ENCODE measurements around the gene CCNL2.
"Not testable (repeated sequence)": the region's sequence is repeated elsewhere in the genome, so short reads cannot be mapped to it uniquely, and the experiment has no call there.

The CCNL2 gene

DNA sequence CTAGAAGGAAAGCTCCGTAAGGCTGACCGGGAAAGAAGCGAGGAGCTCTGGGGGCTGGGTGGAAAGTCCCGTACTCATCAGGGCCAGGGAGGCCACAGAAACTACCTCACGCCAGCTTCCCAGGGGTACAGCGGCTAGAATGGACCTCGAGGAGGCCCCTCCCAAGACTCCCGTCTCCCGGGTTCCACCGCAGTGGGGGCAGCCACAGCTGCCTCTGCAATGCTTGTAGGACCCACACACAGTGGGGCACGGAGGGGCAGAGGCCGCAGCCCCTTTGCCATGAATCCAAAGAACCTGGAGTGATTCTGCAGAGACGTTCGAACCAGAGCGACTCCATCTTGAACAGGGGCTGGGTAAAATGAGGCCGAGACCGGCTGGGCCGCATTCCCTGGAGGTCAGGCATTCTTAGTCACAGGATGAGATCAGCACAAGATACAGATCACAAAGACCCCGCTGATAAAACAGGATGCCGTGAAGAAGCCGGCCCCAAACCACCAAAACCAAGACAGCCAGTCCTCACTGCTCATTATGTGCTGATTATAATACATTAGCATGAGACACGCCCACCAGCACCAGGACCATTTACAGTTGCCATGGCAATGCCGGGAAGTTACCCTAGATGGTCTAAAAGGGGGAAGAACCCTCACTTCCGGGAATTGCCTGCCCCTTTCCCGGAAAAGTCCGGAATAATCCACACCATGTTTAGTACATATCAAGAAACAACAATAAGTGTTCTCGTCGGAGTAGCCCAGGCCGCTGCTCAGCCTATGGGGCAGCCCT, 23.5 kb upstream of the CCNL2 start:
- no peak overlapping the region for H3K9ac ChIP-seq (ENCODE audit: insufficient read length)
- no peak overlapping the region for H3K4me3 ChIP-seq
- H3K9me3 ChIP-seq (ENCODE audit: low read depth, low read length) = no peaks in the 10 kb centered on the region
- H3K27ac ChIP-seq = no peak overlapping the region
- DNase-seq (ENCODE audit: low read depth, low spot score) = no peak
- H3K36me3 ChIP-seq (ENCODE audit: insufficient read depth, low read length) = no peaks in the 10 kb centered on the region
- TF ChIP-seq POLR2AphosphoS5 (IDR thresholded peaks at IDR 0.05; ENCODE audit: borderline replicate concordance, low read depth, low read length) (no peak), EZH2 (IDR thresholded peaks at IDR 0.05) (no peak), FOXP2 (optimal IDR thresholded peaks at IDR 0.05; ENCODE audit: control extremely low read depth, extremely low read length, insufficient read depth) (no peak)

GRCh38 chr1:1421907-1422464, 22.9 kb upstream of the CCNL2 start:
- Histone ChIP-seq H3K9me3 (ENCODE audit: low read depth, low read length) (no peaks in the 10 kb centered on the region), H3K27ac (no peak overlapping the region), H3K9ac (ENCODE audit: insufficient read length) (no peak overlapping the region), H3K36me3 (ENCODE audit: insufficient read depth, low read length) (no peaks in the 10 kb centered on the region), H3K4me3 (no peak overlapping the region)
- no peak for DNase-seq (ENCODE audit: low read depth, low spot score)
- no peak for TF ChIP-seq EZH2 (IDR thresholded peaks at IDR 0.05)
- TF ChIP-seq FOXP2 (optimal IDR thresholded peaks at IDR 0.05; ENCODE audit: control extremely low read depth, extremely low read length, insufficient read depth) = no peak
- no peak for TF ChIP-seq POLR2AphosphoS5 (IDR thresholded peaks at IDR 0.05; ENCODE audit: borderline replicate concordance, low read depth, low read length)

- no peaks in the 10 kb centered on the region for H3K36me3 ChIP-seq (ENCODE audit: insufficient read depth, low read length)
- no peak within 1 kb of the TSS for H3K9ac ChIP-seq (ENCODE audit: insufficient read length)
- no peak for TF ChIP-seq POLR2AphosphoS5 (IDR thresholded peaks at IDR 0.05; ENCODE audit: borderline replicate concordance, low read depth, low read length)
- no peak for TF ChIP-seq FOXP2 (optimal IDR thresholded peaks at IDR 0.05; ENCODE audit: control extremely low read depth, extremely low read length, insufficient read depth)
- no peak for TF ChIP-seq EZH2 (IDR thresholded peaks at IDR 0.05)
- H3K4me3 ChIP-seq = no peak within 1 kb of the TSS
- no peaks in the 10 kb centered on the region for H3K9me3 ChIP-seq (ENCODE audit: low read depth, low read length)
- H3K27ac ChIP-seq = no peak within 1 kb of the TSS
- DNase-seq (ENCODE audit: low read depth, low spot score) = no peak
Observed at GRCh38 chr1:1421147-1421906, 22.2 kb upstream of the CCNL2 start, which contains the start of gene ANKRD65. ANKRD65 (minus strand) TSS chr1:1421276; CDS start chr1:1421005, 271 bp downstream.

GRCh38 chr1:1420654-1421141, 21.6 kb upstream of the CCNL2 start:
- H3K36me3 ChIP-seq (ENCODE audit: insufficient read depth, low read length) = no peaks in the 10 kb centered on the region
- no peak overlapping the region for H3K9ac ChIP-seq (ENCODE audit: insufficient read length)
- no peaks in the 10 kb centered on the region for H3K9me3 ChIP-seq (ENCODE audit: low read depth, low read length)
- no peak for TF ChIP-seq FOXP2 (optimal IDR thresholded peaks at IDR 0.05; ENCODE audit: control extremely low read depth, extremely low read length, insufficient read depth)
- no peak for TF ChIP-seq POLR2AphosphoS5 (IDR thresholded peaks at IDR 0.05; ENCODE audit: borderline replicate concordance, low read depth, low read length)
- no peak for TF ChIP-seq EZH2 (IDR thresholded peaks at IDR 0.05)
- no peak for DNase-seq (ENCODE audit: low read depth, low spot score)
- H3K27ac ChIP-seq = no peak overlapping the region
- H3K4me3 ChIP-seq = no peak overlapping the region

- no peaks in the 10 kb centered on the region for H3K9me3 ChIP-seq (ENCODE audit: low read depth, low read length)
- TF ChIP-seq POLR2AphosphoS5 (IDR thresholded peaks at IDR 0.05; ENCODE audit: borderline replicate concordance, low read depth, low read length) (no peak), EZH2 (IDR thresholded peaks at IDR 0.05) (no peak), FOXP2 (optimal IDR thresholded peaks at IDR 0.05; ENCODE audit: control extremely low read depth, extremely low read length, insufficient read depth) (no peak)
- no peak overlapping the region for H3K27ac ChIP-seq
- no peak overlapping the region for H3K9ac ChIP-seq (ENCODE audit: insufficient read length)
- H3K36me3 ChIP-seq (ENCODE audit: insufficient read depth, low read length) = no peaks in the 10 kb centered on the region
- H3K4me3 ChIP-seq = no peak overlapping the region
- DNase-seq (ENCODE audit: low read depth, low spot score) = no peak
Observed at GRCh38 chr1:1419813-1420653, 20.9 kb upstream of the CCNL2 start.

DNA sequence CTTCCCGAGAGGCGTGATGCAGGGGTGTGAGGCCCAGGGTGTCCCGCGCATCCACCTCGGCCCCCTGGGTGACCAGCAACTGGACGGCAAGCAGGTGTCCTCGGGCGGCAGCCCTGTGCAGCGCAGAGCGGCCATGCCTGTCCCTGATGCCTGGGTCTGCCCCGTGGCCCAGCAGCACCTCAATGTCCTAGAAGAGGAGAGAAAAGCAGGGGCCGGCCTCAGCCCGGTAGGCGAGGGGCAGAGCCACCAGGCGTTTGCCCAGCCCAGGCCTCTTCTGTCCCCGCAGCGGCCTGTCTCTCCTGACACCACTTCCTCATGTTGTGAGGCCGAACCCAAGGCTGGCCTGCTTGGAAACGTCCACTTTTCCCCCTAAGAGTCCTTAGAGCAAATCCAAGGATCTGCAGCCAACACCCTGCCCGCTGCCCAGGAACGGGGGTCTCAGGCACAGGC, 20.3 kb upstream of the CCNL2 start:
- Histone ChIP-seq H3K9me3 (ENCODE audit: low read depth, low read length) (no peaks in the 10 kb centered on the region), H3K27ac (no peak overlapping the region), H3K9ac (ENCODE audit: insufficient read length) (no peak overlapping the region), H3K4me3 (no peak overlapping the region), H3K36me3 (ENCODE audit: insufficient read depth, low read length) (no peaks in the 10 kb centered on the region)
- TF ChIP-seq EZH2 (IDR thresholded peaks at IDR 0.05) = no peak
- TF ChIP-seq FOXP2 (optimal IDR thresholded peaks at IDR 0.05; ENCODE audit: control extremely low read depth, extremely low read length, insufficient read depth) = no peak
- no peak for TF ChIP-seq POLR2AphosphoS5 (IDR thresholded peaks at IDR 0.05; ENCODE audit: borderline replicate concordance, low read depth, low read length)
- DNase-seq (ENCODE audit: low read depth, low spot score) = no peak

- Histone ChIP-seq H3K9ac (ENCODE audit: insufficient read length) (no peak overlapping the region), H3K27ac (no peak overlapping the region), H3K9me3 (ENCODE audit: low read depth, low read length) (no peaks in the 10 kb centered on the region), H3K36me3 (ENCODE audit: insufficient read depth, low read length) (no peaks in the 10 kb centered on the region), H3K4me3 (no peak overlapping the region)
- no peak for TF ChIP-seq EZH2 (IDR thresholded peaks at IDR 0.05)
- TF ChIP-seq FOXP2 (optimal IDR thresholded peaks at IDR 0.05; ENCODE audit: control extremely low read depth, extremely low read length, insufficient read depth) = no peak
- TF ChIP-seq POLR2AphosphoS5 (IDR thresholded peaks at IDR 0.05; ENCODE audit: borderline replicate concordance, low read depth, low read length) = no peak
- no peak for DNase-seq (ENCODE audit: low read depth, low spot score)
Observed at GRCh38 chr1:1418464-1419362, 19.6 kb upstream of the CCNL2 start.

- not testable (repeated sequence) for DNase-seq (ENCODE audit: low read depth, low spot score); H3K9me3 ChIP-seq (ENCODE audit: low read depth, low read length); H3K27ac ChIP-seq; H3K9ac ChIP-seq (ENCODE audit: insufficient read length); H3K4me3 ChIP-seq; H3K36me3 ChIP-seq (ENCODE audit: insufficient read depth, low read length)
Observed at GRCh38 chr1:1417825-1418463, 18.8 kb upstream of the CCNL2 start.

DNA sequence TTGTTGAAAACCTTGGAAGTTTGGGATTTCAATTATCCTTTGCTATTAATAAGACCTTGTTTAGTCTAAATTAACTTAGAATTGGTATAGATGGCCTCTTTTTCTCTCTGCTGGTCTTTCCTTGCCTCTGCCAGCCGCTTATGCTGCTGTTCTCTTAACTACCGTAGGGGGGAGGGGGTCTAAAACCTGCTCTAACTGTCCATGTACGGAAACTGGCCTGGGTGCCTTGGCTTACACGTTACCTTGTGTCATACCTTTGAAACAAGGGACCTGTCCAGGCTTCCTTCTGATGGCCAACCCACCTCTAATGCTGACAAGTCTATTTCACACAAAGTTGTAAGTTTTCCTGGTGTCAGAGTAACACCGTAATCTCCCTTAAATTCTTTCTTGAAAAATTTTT, 18.3 kb upstream of the CCNL2 start:
- not testable (repeated sequence) for H3K4me3 ChIP-seq; H3K9me3 ChIP-seq (ENCODE audit: low read depth, low read length); H3K9ac ChIP-seq (ENCODE audit: insufficient read length); H3K36me3 ChIP-seq (ENCODE audit: insufficient read depth, low read length); DNase-seq (ENCODE audit: low read depth, low spot score); H3K27ac ChIP-seq
